Measurements from ENCODE around the gene ANKS1A.

- TF ChIP-seq, protein P1, sequence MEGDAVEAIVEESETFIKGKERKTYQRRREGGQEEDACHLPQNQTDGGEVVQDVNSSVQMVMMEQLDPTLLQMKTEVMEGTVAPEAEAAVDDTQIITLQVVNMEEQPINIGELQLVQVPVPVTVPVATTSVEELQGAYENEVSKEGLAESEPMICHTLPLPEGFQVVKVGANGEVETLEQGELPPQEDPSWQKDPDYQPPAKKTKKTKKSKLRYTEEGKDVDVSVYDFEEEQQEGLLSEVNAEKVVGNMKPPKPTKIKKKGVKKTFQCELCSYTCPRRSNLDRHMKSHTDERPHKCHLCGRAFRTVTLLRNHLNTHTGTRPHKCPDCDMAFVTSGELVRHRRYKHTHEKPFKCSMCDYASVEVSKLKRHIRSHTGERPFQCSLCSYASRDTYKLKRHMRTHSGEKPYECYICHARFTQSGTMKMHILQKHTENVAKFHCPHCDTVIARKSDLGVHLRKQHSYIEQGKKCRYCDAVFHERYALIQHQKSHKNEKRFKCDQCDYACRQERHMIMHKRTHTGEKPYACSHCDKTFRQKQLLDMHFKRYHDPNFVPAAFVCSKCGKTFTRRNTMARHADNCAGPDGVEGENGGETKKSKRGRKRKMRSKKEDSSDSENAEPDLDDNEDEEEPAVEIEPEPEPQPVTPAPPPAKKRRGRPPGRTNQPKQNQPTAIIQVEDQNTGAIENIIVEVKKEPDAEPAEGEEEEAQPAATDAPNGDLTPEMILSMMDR (IDR thresholded peaks at IDR 0.05) = no peak
- TF ChIP-seq POLR2A (IDR thresholded peaks at IDR 0.05) = no peak
Measured at GRCh38 chr6:35008858-35009257, 119.8 kb downstream of the ANKS1A start.
